ES-I3 (cell line): Measurements from ENCODE around the gene FBLN2.

Experiments used
- H3K36me3 ChIP-seq: 2 replicates; pipeline ENCODE4 v1.6.1; 2013; ENCODE audit warnings: mild to moderate bottlenecking, low read length, control low read depth, moderate library complexity; ENCODE audit not compliant: insufficient read depth
- H3K4me1 ChIP-seq: 2 replicates; pipeline ENCODE4 v1.6.1; 2013; ENCODE audit warnings: mild to moderate bottlenecking, control low read depth, low read length; ENCODE audit not compliant: insufficient read depth
- H3K9ac ChIP-seq: 2 replicates; pipeline ENCODE4 v1.6.1; 2013; ENCODE audit warnings: low read depth, mild to moderate bottlenecking, low read length, moderate library complexity
- H3K9me3 ChIP-seq: 2 replicates; pipeline ENCODE4 v1.6.1; 2013; ENCODE audit warnings: mild to moderate bottlenecking, low read length, moderate library complexity; ENCODE audit not compliant: control insufficient read depth, insufficient read depth

The FBLN2 gene

GRCh38 chr3:13620281-13620680 lies 71.4 kb downstream of the FBLN2 start:
- Histone ChIP-seq H3K4me1 (no peaks in the 10 kb centered on the region), H3K36me3 (no peaks in the 10 kb centered on the region), H3K9me3 (no peaks in the 10 kb centered on the region), H3K9ac (no peak overlapping the region)

GRCh38 chr3:13620776-13621365 lies 71.9 kb downstream of the FBLN2 start:
- Histone ChIP-seq H3K4me1 (no peaks in the 10 kb centered on the region), H3K9ac (no peak overlapping the region), H3K36me3 (no peaks in the 10 kb centered on the region), H3K9me3 (no peaks in the 10 kb centered on the region)

- Histone ChIP-seq H3K4me1 (no peaks in the 10 kb centered on the region), H3K36me3 (no peaks in the 10 kb centered on the region), H3K9ac (no peak overlapping the region), H3K9me3 (no peaks in the 10 kb centered on the region)
Observed at GRCh38 chr3:13621381-13622221, 72.7 kb downstream of the FBLN2 start.

- H3K36me3 ChIP-seq, result no peaks in the 10 kb centered on the region
- no peaks in the 10 kb centered on the region for H3K4me1 ChIP-seq
- no peak overlapping the region for H3K9ac ChIP-seq
- H3K9me3 ChIP-seq, result no peaks in the 10 kb centered on the region
Observed at GRCh38 chr3:13622356-13622755, 73.4 kb downstream of the FBLN2 start.

GRCh38 chr3:13623101-13623654 lies 74.3 kb downstream of the FBLN2 start:
- Histone ChIP-seq H3K9me3 (no peaks in the 10 kb centered on the region; the same call in 1 of the 2 replicates), H3K36me3 (no peaks in the 10 kb centered on the region), H3K9ac (no peak overlapping the region), H3K4me1 (no peaks in the 10 kb centered on the region)

GRCh38 chr3:13624021-13624420 lies 75.1 kb downstream of the FBLN2 start:
- Histone ChIP-seq H3K9ac (no peak overlapping the region), H3K9me3 (no peaks in the 10 kb centered on the region; the same call in 1 of the 2 replicates), H3K4me1 (no peaks in the 10 kb centered on the region), H3K36me3 (no peaks in the 10 kb centered on the region)

- Histone ChIP-seq H3K9me3 (no peaks in the 10 kb centered on the region; the same call in 1 of the 2 replicates), H3K4me1 (no peaks in the 10 kb centered on the region), H3K36me3 (no peaks in the 10 kb centered on the region), H3K9ac (no peak overlapping the region)
Observed at GRCh38 chr3:13624671-13625125, 75.8 kb downstream of the FBLN2 start.

GRCh38 chr3:13626396-13626795 lies 77.5 kb downstream of the FBLN2 start:
- H3K9me3 ChIP-seq, result no peaks in the 10 kb centered on the region; the same call in 1 of the 2 replicates
- no peaks in the 10 kb centered on the region for H3K4me1 ChIP-seq
- H3K36me3 ChIP-seq, result no peaks in the 10 kb centered on the region

GRCh38 chr3:13626915-13627460 lies 78.1 kb downstream of the FBLN2 start:
- Histone ChIP-seq H3K9ac (no peak overlapping the region), H3K9me3 (no peaks in the 10 kb centered on the region; the same call in 1 of the 2 replicates), H3K36me3 (no peaks in the 10 kb centered on the region), H3K4me1 (no peaks in the 10 kb centered on the region)

More at GRCh38 chr3:13626396-13626795, 77.5 kb downstream of the FBLN2 start:
- H3K9ac ChIP-seq, result no peak overlapping the region

- Histone ChIP-seq H3K9me3 (no peaks in the 10 kb centered on the region; the same call in 1 of the 2 replicates), H3K9ac (no peak overlapping the region), H3K4me1 (no peaks in the 10 kb centered on the region), H3K36me3 (no peaks in the 10 kb centered on the region)
Observed at GRCh38 chr3:13627681-13628080, 78.8 kb downstream of the FBLN2 start.

GRCh38 chr3:13628432-13628831 lies 79.5 kb downstream of the FBLN2 start:
- no peak overlapping the region for H3K9ac ChIP-seq
- no peaks in the 10 kb centered on the region; the same call in 1 of the 2 replicates for H3K9me3 ChIP-seq
- no peaks in the 10 kb centered on the region for H3K36me3 ChIP-seq

GRCh38 chr3:13628841-13629551 lies 80.1 kb downstream of the FBLN2 start:
- Histone ChIP-seq H3K4me1 (no peaks in the 10 kb centered on the region), H3K36me3 (no peaks in the 10 kb centered on the region), H3K9ac (no peak overlapping the region), H3K9me3 (no peaks in the 10 kb centered on the region; the same call in 1 of the 2 replicates)

More at GRCh38 chr3:13628432-13628831, 79.5 kb downstream of the FBLN2 start:
- H3K4me1 ChIP-seq, result no peaks in the 10 kb centered on the region

- H3K4me1 ChIP-seq, result no peaks in the 10 kb centered on the region
- no peaks in the 10 kb centered on the region; the same call in 1 of the 2 replicates for H3K9me3 ChIP-seq
- no peak overlapping the region for H3K9ac ChIP-seq
- H3K36me3 ChIP-seq, result no peaks in the 10 kb centered on the region
Observed at GRCh38 chr3:13629644-13630043, 80.7 kb downstream of the FBLN2 start.

GRCh38 chr3:13631256-13631655 lies 82.3 kb downstream of the FBLN2 start:
- H3K36me3 ChIP-seq, result no peaks in the 10 kb centered on the region
- no peaks in the 10 kb centered on the region for H3K4me1 ChIP-seq
- H3K9me3 ChIP-seq, result no peaks in the 10 kb centered on the region; the same call in 1 of the 2 replicates
- no peak overlapping the region for H3K9ac ChIP-seq
